ENCODE data around the gene RXRA. TPM values are rescaled to one million over a fixed set of nuclear protein-coding genes. Genes with fewer than 3 reads are reported as not detected.

The RXRA gene
- total RNA-seq, 1 donor from 2014 or later: 83.3 TPM

DNA sequence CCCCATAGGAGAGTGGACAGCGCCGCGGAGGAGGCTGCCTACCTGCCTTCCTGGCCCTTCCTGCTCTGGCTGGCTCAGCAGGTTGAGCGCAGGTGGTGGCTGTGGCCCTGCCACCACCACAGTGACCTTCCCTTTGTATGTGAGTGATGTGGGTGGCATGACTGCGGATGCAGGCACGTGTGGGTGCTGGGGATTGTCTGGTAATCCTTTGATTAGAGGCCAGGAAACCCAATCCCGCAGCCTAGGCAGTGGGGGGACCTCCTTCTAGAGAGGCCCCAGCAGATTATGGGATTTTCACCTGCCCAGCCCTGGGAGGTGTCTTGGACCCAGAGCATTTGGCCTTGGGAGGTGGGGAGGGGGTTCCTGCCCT is 16.5 kb downstream of the RXRA start:
- Mint-ChIP-seq H3K27me3 (ENCODE audit: unreplicated experiment) (peaks cover 15% of the 10 kb centered on the region), H3K27ac (ENCODE audit: unreplicated experiment) (no peak overlapping the region), H3K9me3 (ENCODE audit: unreplicated experiment) (no peaks in the 10 kb centered on the region), H3K36me3 (ENCODE audit: low read depth, unreplicated experiment) (peaks cover 3% of the 10 kb centered on the region), H3K4me1 (ENCODE audit: unreplicated experiment) (peaks cover 28% of the 10 kb centered on the region), H3K4me3 (ENCODE audit: unreplicated experiment) (no peak overlapping the region)
- TF ChIP-seq, protein P1, sequence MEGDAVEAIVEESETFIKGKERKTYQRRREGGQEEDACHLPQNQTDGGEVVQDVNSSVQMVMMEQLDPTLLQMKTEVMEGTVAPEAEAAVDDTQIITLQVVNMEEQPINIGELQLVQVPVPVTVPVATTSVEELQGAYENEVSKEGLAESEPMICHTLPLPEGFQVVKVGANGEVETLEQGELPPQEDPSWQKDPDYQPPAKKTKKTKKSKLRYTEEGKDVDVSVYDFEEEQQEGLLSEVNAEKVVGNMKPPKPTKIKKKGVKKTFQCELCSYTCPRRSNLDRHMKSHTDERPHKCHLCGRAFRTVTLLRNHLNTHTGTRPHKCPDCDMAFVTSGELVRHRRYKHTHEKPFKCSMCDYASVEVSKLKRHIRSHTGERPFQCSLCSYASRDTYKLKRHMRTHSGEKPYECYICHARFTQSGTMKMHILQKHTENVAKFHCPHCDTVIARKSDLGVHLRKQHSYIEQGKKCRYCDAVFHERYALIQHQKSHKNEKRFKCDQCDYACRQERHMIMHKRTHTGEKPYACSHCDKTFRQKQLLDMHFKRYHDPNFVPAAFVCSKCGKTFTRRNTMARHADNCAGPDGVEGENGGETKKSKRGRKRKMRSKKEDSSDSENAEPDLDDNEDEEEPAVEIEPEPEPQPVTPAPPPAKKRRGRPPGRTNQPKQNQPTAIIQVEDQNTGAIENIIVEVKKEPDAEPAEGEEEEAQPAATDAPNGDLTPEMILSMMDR (IDR thresholded peaks at IDR 0.05; ENCODE audit: unreplicated experiment): no peak
- no peak for DNase-seq (ENCODE audit: low spot score)

DNA sequence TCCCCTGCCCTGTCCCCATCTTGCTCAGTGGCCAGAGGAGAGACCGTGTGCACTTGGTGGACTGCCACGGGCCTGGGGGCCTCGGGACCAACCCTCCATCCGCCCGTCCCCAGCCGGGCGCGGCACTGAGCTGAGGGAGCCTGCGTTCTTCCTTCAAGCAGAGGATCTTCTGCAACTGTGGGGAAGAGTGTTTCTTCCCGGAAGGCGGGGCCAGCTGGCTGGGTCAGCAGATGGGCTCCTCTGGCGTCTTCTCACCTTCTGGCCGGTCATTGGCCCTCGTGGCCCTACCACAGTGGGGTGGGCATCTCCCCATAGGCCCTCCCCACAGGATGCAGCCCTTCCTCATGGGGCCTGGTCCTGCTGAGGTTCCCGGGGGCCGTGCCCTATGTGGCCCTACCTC is 17.4 kb downstream of the RXRA start:
- peaks cover 30% of the 10 kb centered on the region for H3K4me1 Mint-ChIP-seq (ENCODE audit: unreplicated experiment)
- DNase-seq (ENCODE audit: low spot score): no peak
- H3K9me3 Mint-ChIP-seq (ENCODE audit: unreplicated experiment): no peaks in the 10 kb centered on the region
- TF ChIP-seq, protein P1 (IDR thresholded peaks at IDR 0.05; ENCODE audit: unreplicated experiment): no peak
- H3K36me3 Mint-ChIP-seq (ENCODE audit: low read depth, unreplicated experiment): peaks cover 3% of the 10 kb centered on the region
- no peak overlapping the region for H3K27ac Mint-ChIP-seq (ENCODE audit: unreplicated experiment)
- H3K27me3 Mint-ChIP-seq (ENCODE audit: unreplicated experiment): peaks cover 15% of the 10 kb centered on the region
- H3K4me3 Mint-ChIP-seq (ENCODE audit: unreplicated experiment): no peak overlapping the region

DNA sequence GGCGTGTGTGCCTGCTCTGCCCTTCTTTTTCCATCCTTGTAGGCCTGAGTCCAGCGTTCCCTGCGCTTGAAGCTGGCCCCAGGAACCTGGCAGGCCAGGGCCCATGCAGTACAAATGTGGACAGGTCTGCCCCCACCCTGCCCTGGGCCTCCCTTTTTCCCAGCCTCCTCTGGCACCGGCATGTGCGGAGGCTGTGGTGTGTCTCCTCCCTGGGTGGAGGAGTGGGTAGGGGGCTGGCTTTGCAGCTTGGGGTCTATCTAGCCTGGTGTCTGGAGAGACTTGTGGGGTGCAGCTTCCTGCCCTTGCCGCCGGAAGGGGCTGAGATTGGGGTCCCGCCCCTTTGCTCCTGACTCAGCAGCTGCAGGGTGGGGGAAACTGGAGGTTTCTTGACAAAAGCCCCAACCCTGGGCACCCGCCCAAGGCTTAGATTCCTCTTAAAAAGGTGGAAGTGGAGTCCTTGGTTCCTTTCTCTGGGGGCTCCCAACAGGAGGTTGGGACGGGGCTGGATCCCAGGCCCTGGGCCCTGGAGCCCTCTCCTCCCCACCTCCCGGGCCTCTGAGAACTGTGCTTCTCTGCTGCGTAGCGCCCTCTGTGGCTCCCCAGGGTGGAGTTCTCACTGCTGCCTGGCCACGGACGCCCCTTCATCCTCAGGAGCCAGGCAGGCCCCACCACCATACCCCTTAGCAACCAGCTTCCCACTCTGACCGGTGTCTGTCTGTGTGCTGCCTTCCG is 18.0 kb downstream of the RXRA start:
- peaks cover 3% of the 10 kb centered on the region for H3K36me3 Mint-ChIP-seq (ENCODE audit: low read depth, unreplicated experiment)
- TF ChIP-seq, protein P1 (IDR thresholded peaks at IDR 0.05; ENCODE audit: unreplicated experiment): no peak
- no peaks in the 10 kb centered on the region for H3K9me3 Mint-ChIP-seq (ENCODE audit: unreplicated experiment)
- peaks cover 30% of the 10 kb centered on the region for H3K4me1 Mint-ChIP-seq (ENCODE audit: unreplicated experiment)
- no peak overlapping the region for H3K4me3 Mint-ChIP-seq (ENCODE audit: unreplicated experiment)
- no peak for DNase-seq (ENCODE audit: low spot score)
- peaks cover 15% of the 10 kb centered on the region for H3K27me3 Mint-ChIP-seq (ENCODE audit: unreplicated experiment)
- no peak overlapping the region for H3K27ac Mint-ChIP-seq (ENCODE audit: unreplicated experiment)

DNA sequence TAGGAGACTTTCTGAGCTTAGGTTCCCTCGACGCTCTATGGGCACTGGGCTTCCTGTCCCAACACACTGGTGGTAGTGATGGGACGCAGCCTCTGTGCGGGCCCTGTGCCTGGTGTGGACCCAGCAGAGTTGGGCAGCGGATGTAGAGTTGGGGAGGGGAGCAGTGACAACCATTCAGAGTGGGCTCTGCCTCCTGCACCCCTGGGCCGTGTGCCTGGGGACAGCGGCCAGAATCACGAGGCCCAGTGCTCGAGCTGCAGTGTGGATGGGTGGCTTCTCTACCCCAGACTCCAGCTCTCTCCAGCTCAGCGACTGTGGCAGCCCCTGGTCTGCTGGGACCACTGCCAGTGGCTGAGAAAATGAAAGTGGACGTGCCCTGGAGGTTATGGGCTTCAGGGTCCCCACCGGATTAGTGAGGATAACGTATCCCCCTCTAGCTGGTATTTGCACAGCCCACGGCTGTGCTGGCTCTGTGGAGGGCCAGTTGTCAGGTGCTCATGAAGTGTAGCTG is 18.6 kb downstream of the RXRA start:
- TF ChIP-seq, protein P1 (IDR thresholded peaks at IDR 0.05; ENCODE audit: unreplicated experiment): no peak
- H3K4me3 Mint-ChIP-seq (ENCODE audit: unreplicated experiment): no peak overlapping the region
- H3K9me3 Mint-ChIP-seq (ENCODE audit: unreplicated experiment): no peaks in the 10 kb centered on the region
- peaks cover 31% of the 10 kb centered on the region for H3K4me1 Mint-ChIP-seq (ENCODE audit: unreplicated experiment)
- peaks cover 15% of the 10 kb centered on the region for H3K27me3 Mint-ChIP-seq (ENCODE audit: unreplicated experiment)
- DNase-seq (ENCODE audit: low spot score): no peak
- H3K36me3 Mint-ChIP-seq (ENCODE audit: low read depth, unreplicated experiment): peaks cover 3% of the 10 kb centered on the region
- H3K27ac Mint-ChIP-seq (ENCODE audit: unreplicated experiment): no peak overlapping the region

DNA sequence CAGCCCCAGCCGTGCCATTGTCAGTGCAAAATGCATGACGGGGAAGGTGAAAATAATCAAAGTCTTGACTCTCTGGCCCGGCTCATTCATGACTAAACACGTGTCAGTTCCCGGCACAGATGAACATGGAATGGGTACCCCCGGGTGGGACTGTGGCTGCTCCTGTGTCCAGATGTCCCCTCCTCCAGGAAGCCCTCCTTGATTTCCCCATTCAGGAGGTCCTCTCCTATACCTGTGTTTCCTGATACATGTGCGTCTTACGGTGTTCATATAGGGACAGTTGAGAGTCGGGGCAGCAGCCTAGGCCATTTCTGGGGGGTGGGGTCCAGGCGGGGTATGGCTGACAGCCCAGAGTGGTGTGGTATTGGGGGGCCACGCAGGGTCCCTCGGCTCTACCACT is 19.5 kb downstream of the RXRA start:
- no peak for DNase-seq (ENCODE audit: low spot score)
- Mint-ChIP-seq H3K9me3 (ENCODE audit: unreplicated experiment) (no peaks in the 10 kb centered on the region), H3K36me3 (ENCODE audit: low read depth, unreplicated experiment) (peaks cover 3% of the 10 kb centered on the region), H3K27me3 (ENCODE audit: unreplicated experiment) (peaks cover 9% of the 10 kb centered on the region), H3K27ac (ENCODE audit: unreplicated experiment) (no peak overlapping the region), H3K4me3 (ENCODE audit: unreplicated experiment) (no peak overlapping the region), H3K4me1 (ENCODE audit: unreplicated experiment) (peaks cover 32% of the 10 kb centered on the region)
- TF ChIP-seq, protein P1 (IDR thresholded peaks at IDR 0.05; ENCODE audit: unreplicated experiment): no peak
